Activated CD4-positive, alpha-beta T cell treated with anti-CD3 and anti-CD28 coated beads for 48 hours (primary cell): Measurements from ENCODE around the gene MTHFSD.
A peak's percentile ranks its signal among the peaks of the same experiment; 100 is the strongest.

ENCODE experiments used
- DNase-seq: peaks from one replicate; pipeline ENCODE4 v3.0.0-alpha.2; 2020

MTHFSD gene

GRCh38 chr16:86581458-86581857, 26.4 kb upstream of the MTHFSD start:
- no peak for DNase-seq

GRCh38 chr16:86580791-86581170, 25.7 kb upstream of the MTHFSD start:
- DNase-seq: no peak

GRCh38 chr16:86580063-86580790, 25.2 kb upstream of the MTHFSD start:
- no peak for DNase-seq

- no peak for DNase-seq
These were observed 24.4 kb upstream of the MTHFSD start for GRCh38 chr16:86579268-86580062.

GRCh38 chr16:86578611-86579267, 23.7 kb upstream of the MTHFSD start:
- no peak for DNase-seq

- no peak for DNase-seq
These were observed 23.1 kb upstream of the MTHFSD start, which contains the start of gene FOXL1 for GRCh38 chr16:86578061-86578599. Gene FOXL1 (plus strand): TSS chr16:86578549. CDS start chr16:86578724, 175 bp downstream.

GRCh38 chr16:86577314-86577971, 22.4 kb upstream of the MTHFSD start:
- no peak for DNase-seq

GRCh38 chr16:86576591-86577313, 21.7 kb upstream of the MTHFSD start:
- no peak for DNase-seq

GRCh38 chr16:86575754-86576557, 20.9 kb upstream of the MTHFSD start:
- DNase-seq: peak; percentile 76

- no peak for DNase-seq
These were observed 20.2 kb upstream of the MTHFSD start for GRCh38 chr16:86575095-86575685.

GRCh38 chr16:86574646-86575045, 19.6 kb upstream of the MTHFSD start:
- no peak for DNase-seq

GRCh38 chr16:86573646-86574508, 18.8 kb upstream of the MTHFSD start:
- DNase-seq: no peak

GRCh38 chr16:86573215-86573614, 18.2 kb upstream of the MTHFSD start:
- DNase-seq: no peak

GRCh38 chr16:86572606-86573005, 17.6 kb upstream of the MTHFSD start:
- DNase-seq: no peak

- no peak for DNase-seq
These were observed 17.0 kb upstream of the MTHFSD start for GRCh38 chr16:86572041-86572521.

- DNase-seq: no peak
These were observed 16.5 kb upstream of the MTHFSD start for GRCh38 chr16:86571530-86571915.

GRCh38 chr16:86570558-86571529, 15.8 kb upstream of the MTHFSD start:
- no peak for DNase-seq

- DNase-seq: no peak
These were observed 14.8 kb upstream of the MTHFSD start for GRCh38 chr16:86569701-86570447.
